A549 treated with AZD2906 at 1 μM for 4 hours (cell line): ENCODE measurements around the gene LGI4. TPM values are rescaled to one million over a fixed set of nuclear protein-coding genes. Genes with fewer than 3 reads are reported as not detected.

Source experiments
- total RNA-seq: library from RNA; stranded (reverse); fragments of 200-300 nt; extraction: Qiagen RNA extraction; gene quantifications from 5 replicates; pipeline ENCODE4 v1.2.3, GENCODE V29; 2022

The LGI4 gene
- total RNA-seq, result 0.10 to 0.41 TPM (median 0.28 TPM) in 5 replicates

GRCh38 chr19:35134601-35135242, at the start of gene LGI4:
LGI4 (minus strand) TSS chr19:35135059; CDS start chr19:35134680, 379 bp downstream.

DNA sequence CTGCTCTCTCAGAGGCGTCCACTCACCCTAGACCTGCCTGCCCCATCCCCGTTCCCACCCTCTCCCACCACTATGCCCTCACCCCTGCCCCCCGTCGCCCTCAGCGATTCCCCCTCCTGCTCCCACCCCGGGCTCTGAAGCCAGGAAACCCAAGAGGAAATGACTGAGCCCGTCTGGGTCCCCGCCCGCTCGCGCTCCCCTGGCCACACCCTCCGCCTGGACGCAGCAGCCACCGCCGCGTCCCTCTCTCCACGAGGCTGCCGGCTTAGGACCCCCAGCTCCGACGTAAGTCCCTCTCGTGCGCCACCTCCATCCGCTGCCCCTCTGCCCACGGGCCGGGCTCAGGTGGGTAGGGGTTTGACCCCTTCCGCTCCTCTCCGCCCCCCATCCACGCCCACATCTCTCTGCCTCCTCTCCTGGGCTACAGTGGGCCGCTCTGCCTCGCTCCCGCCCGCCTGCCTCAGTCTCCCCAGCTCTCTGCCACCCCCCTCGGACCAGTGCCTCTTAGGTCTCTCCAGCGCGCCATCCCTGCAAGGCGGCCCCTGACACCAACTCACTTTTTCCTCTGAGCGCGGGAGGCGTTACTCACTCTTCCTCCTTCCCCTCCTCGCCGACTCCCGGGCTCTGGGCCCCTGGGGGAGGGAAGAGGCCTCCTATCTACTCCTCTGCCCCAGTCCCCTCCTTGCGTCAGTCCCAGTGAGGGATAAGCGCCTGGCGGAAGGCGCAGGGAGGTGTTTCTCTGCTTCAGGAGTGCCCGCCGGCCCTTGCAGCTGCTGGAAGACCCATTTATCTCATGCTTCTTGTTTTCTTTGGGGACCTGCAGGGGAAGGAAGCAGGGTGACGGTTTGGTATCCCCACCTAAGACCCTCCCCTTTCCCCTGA, 19.9 kb upstream of the LGI4 start, which contains the start of gene FXYD5:
Gene FXYD5, plus strand, starts transcription at position 211 of the 882 bp plus-strand sequence. CDS start 816 bp downstream, outside the sequence.

DNA sequence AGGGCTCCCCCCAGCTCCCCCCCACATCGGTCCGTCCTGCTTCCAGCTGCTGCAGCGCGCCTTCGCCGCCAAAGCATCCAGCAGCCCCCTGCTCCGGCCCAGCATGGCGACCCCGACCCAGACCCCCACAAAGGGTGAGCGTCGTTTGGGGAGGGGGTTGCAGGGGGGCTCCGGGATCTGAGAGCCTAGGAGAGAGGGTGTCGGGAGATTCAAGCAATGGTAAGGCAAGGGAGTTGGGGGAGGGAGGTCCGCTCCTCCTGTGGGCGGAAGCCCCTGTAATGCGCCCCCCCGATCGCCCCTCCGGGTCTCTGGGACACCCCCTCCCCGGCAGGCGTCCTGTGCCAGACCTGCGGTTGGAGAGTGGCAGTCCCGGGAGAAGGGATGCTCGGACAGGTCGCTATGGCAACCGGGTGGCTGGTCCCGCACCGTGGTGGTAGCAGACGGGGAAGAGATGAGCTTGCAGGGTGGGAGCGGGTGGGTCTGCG, 8.4 kb upstream of the LGI4 start, which contains the start of gene FXYD7:
Gene FXYD7, plus strand, starts transcription at position 25 of the 485 bp plus-strand sequence. Its CDS starts 79 bp downstream, at position 104.

DNA sequence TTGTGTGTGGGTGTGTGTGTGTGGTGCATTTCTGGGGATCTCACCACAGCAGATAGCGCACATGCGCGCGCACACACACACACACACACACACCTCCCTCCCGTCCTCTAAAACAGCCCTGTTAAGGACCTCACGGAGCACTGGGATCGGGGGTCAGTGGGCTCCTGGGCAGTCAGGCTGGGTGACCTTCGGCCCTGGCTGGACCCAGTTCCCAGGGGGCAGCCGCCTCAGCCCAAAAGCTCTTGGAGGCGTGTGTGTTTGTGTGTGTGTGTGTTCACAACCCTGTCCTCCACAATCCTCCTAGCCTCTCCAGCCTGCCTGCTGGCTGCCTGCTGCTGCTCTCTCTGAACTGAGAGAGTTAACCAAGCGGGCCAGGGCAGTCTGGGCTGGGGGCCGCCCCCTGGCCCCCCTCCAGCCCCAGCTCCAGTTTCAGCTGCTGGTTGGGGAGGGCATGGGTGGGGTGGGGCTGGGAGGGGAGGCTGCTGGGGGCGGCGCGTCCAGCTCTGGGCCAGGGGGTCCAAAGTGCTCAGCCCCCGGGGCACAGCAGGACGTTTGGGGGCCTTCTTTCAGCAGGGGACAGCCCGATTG, 3.5 kb upstream of the LGI4 start, which contains the start of gene FXYD1:
Gene FXYD1, plus strand, starts transcription at position 520 of the 588 bp plus-strand sequence. CDS start 1,256 bp downstream, outside the sequence.

GRCh38 chr19:35115177-35115951, 19.5 kb downstream of the LGI4 start, which contains the start of gene FXYD3:
FXYD3 (plus strand) TSS chr19:35115823; CDS start chr19:35119377, 3,554 bp downstream.

Other genes with a start within 250 kb of the LGI4 start
- gene ZNF30, start 208.2 kb downstream of the LGI4 start, total RNA-seq, result 4.4 to 6.0 TPM (median 4.8 TPM) in 5 replicates
- gene ZNF792, start 170.8 kb downstream of the LGI4 start, total RNA-seq, result 1.3 to 2.1 TPM (median 1.5 TPM) in 5 replicates
- 131 to 148 TPM (median 145 TPM) in 5 replicates for gene GRAMD1A, start 134.7 kb downstream of the LGI4 start, total RNA-seq
- 11.1 to 20.6 TPM (median 20.1 TPM) in 5 replicates for gene SCN1B, start 104.6 kb downstream of the LGI4 start, total RNA-seq
- gene HPN, start 93.3 kb downstream of the LGI4 start, total RNA-seq, result 0.08 to 0.11 TPM (median 0.09 TPM) in 5 replicates
- 0.50 to 0.91 TPM (median 0.80 TPM) in 5 replicates for gene FXYD3, start 19.2 kb downstream of the LGI4 start, total RNA-seq
- 0.10 to 0.83 TPM (median 0.31 TPM) in 5 replicates for gene FXYD1, start 3.8 kb upstream of the LGI4 start, total RNA-seq
- gene FXYD7, start 8.2 kb upstream of the LGI4 start, total RNA-seq, result 0.13 to 0.27 TPM (median 0.17 TPM) in 4 of 5 replicates, not detected in the other
- 179 to 222 TPM (median 213 TPM) in 5 replicates for gene FXYD5, start 19.7 kb upstream of the LGI4 start, total RNA-seq
- gene FAM187B, start 93.7 kb upstream of the LGI4 start, total RNA-seq, result not detected in 5 replicates
- 8.1 to 11.4 TPM (median 9.9 TPM) in 5 replicates for gene LSR, start 113.9 kb upstream of the LGI4 start, total RNA-seq
- 111 to 164 TPM (median 154 TPM) in 5 replicates for gene USF2, start 133.9 kb upstream of the LGI4 start, total RNA-seq
- gene HAMP, start 147.5 kb upstream of the LGI4 start, total RNA-seq, result 0.03 to 0.25 TPM (median 0.10 TPM) in 4 of 5 replicates, not detected in the other
- 0.03 to 0.10 TPM in 2 of 5 replicates, not detected in the others for gene MAG, start 157.1 kb upstream of the LGI4 start, total RNA-seq
- gene CD22, start 194.1 kb upstream of the LGI4 start, total RNA-seq, result 0.71 to 1.6 TPM (median 0.89 TPM) in 5 replicates
- gene FFAR1, start 212.8 kb upstream of the LGI4 start, total RNA-seq, result 0.02 to 0.06 TPM (median 0.03 TPM) in 4 of 5 replicates, not detected in the other
- gene FFAR3, start 223.4 kb upstream of the LGI4 start, total RNA-seq, result 0.08 TPM in 1 of 5 replicates, not detected in the others
- 0.03 TPM in 1 of 5 replicates, not detected in the others for gene GPR42, start 236.0 kb upstream of the LGI4 start, total RNA-seq